ENCODE results near the gene EFNB2.

DNA sequence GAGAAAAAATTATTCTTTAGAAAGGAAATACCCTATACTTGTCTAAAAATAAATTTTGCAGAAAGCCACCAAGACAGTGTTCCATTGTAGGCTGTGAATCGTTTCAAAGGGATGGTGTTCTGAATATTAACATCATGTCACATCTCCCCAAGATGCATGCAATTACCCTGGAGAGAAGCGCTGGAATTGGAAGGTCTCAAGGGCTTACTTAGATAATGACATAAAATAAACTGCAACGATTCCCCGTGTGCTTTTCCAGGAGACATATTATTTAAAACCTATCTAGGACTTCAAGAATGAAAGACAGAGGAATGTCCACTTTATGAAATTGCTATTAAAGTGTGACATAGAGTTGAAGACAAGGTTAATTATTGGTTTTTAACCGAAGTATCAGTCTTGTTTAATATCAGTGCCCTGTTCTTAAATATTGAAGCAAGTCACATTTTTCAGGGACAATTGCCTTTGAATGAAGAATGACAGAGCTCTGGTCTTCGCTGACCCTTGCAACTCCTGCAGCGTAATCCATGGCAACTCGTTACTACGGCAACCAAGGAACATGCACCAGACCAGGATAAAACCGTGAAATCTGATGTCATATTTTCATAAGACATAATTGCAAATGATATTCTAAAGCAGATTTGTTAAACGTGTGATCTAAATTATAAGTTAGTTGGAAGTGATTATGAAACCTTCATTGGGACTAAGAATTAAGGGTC is 91.7 kb downstream of the EFNB2 start:
- TF ChIP-seq YY1 (IDR thresholded peaks at IDR 0.05; ENCODE audit: insufficient read depth, insufficient read length) (no peak), SUZ12 (IDR thresholded peaks at IDR 0.05; ENCODE audit: extremely low read depth, insufficient read depth, insufficient read length) (no peak)

Data from NT2/D1 (cell line).